IgD-negative memory B cell (primary cell): ENCODE results near the gene DSE. TPM values are rescaled to one million over a fixed set of nuclear protein-coding genes. Genes with fewer than 3 reads are reported as not detected.

Experiments
- H3K27ac Mint-ChIP-seq, 3 donors: one replicate each; pipeline ENCODE4 v1.8.0; 2020 to 2022; ENCODE audit warnings: mild to moderate bottlenecking in 3 of 3, mixed read lengths in 3 of 3, moderate library complexity in 1 of 3
- H3K27me3 Mint-ChIP-seq: one replicate; pipeline ENCODE4 v1.8.0; 2021; ENCODE audit warnings: mixed read lengths
- H3K36me3 Mint-ChIP-seq: one replicate; pipeline ENCODE4 v1.8.0; 2020; ENCODE audit warnings: mild to moderate bottlenecking, mixed read lengths
- H3K4me1 Mint-ChIP-seq, 3 donors: one replicate each; pipeline ENCODE4 v1.8.0; 2020 to 2022; ENCODE audit warnings: mixed read lengths in 3 of 3, mild to moderate bottlenecking in 1 of 3
- H3K4me3 Mint-ChIP-seq, 4 donors: one replicate each; pipeline ENCODE4 v1.8.0; 2020 to 2022; ENCODE audit warnings: mild to moderate bottlenecking in 4 of 4, mixed read lengths in 4 of 4, moderate library complexity in 3 of 4
- H3K9me3 Mint-ChIP-seq, 3 donors: one replicate each; pipeline ENCODE4 v1.8.0; 2020 to 2021; ENCODE audit warnings: mixed read lengths in 3 of 3, mild to moderate bottlenecking in 1 of 3
- polyA plus RNA-seq: library from polyadenylated mRNA; unstranded; fragments of 300-500 nt; fragmentation: Illumina TruSeq; gene quantifications from one replicate; pipeline ENCODE4 v1.2.3, GENCODE V29; 2021

Gene DSE
- polyA plus RNA-seq, 1 donor from 2014 or later = 23.6 TPM

DNA sequence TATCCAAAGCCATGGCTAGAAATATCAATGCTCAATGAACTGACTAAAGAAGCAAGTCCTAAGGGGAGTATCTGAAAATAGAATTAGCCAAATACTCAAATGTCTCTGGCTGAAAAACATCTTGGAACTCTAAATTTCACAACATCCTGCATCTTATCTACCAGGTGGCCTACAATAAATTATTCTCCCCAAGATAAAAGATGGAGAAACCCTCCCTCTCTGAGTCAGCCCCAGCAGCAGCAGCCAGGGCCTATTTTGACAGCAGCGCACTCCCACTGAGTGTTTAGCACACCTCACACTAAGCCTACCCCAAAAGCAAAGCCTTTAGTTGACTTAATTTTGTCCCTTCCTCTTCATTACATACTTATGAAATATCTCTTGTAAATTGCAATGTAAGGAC is 96.3 kb downstream of the DSE start:
- Mint-ChIP-seq H3K9me3 (no peaks in the 10 kb centered on the region), H3K4me1 (peaks cover 47 to 49% (median 49%) of the 10 kb centered on the region in 3 donors), H3K27ac (peak overlapping the region; percentile 74 to 94 (median 83)), H3K36me3 (no peaks in the 10 kb centered on the region), H3K27me3 (no peaks in the 10 kb centered on the region), H3K4me3 (peak overlapping the region in 3 of 4 donors; percentile 24 to 85 (median 55))

DNA sequence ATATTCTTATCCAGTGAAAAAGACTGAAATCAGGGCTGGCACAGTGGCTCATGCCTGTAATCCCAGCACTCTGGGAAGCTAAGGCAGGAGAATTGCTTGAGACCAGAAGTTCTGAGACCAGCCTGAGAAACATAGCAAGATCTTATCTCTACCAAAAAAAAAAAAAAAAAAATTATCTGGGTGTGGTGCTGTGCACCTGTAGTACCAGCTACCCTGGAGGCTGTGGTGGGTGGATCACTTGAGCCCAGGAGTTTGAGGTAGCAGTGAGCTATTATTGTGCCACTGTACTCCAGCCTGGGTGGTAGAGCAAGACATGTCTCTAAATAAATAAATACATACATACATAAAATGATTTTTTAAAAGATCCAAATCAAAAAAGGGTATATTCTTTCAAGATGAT is 96.8 kb downstream of the DSE start:
- no peaks in the 10 kb centered on the region for H3K27me3 Mint-ChIP-seq
- H3K36me3 Mint-ChIP-seq = no peaks in the 10 kb centered on the region
- peaks cover 46 to 50% (median 48%) of the 10 kb centered on the region in 3 donors for H3K4me1 Mint-ChIP-seq
- peak overlapping the region; percentile 74 to 94 (median 83) for H3K27ac Mint-ChIP-seq
- peak overlapping the region in 3 of 4 donors; percentile 24 to 85 (median 55) for H3K4me3 Mint-ChIP-seq
- no peaks in the 10 kb centered on the region for H3K9me3 Mint-ChIP-seq

DNA sequence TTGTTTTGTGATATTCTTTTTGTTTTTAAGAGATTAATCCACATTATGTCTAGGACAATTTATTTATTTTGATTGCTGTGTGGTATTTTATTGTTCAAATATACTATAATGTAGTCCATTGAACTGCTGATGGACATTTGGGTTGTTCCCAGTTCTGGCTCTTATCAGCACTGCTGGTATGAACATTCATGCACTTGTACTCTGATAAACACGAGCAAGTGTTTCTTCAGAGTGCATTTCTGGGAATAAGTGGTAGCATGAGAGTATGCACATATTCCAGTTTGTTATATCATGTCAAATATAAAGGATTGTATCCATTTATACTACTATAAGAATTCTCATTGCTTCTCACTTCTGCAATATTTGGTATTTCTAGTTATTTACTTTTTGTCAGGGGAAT is 97.5 kb downstream of the DSE start:
- H3K27me3 Mint-ChIP-seq = no peaks in the 10 kb centered on the region
- peak overlapping the region in 1 of 3 donors; percentile 45 for H3K27ac Mint-ChIP-seq

DNA sequence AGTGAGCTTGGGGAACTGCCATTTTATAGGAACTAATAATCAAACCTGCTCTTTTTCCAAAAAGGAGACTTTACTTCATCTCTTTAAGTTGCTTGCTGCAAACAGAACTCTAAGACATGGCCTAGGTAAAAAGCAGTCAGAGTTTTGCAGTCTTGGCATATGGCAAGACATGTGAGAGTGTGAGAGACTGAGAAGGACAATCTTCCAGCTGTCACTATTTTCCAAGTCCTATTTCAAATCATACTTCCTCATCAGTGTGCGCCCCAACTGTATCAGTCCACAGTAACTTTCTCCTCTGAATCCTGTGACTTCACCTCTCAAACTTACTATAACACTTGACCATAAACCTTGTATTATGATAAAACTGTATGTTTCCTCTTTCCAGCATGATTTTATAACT is 100.8 kb downstream of the DSE start:
- H3K27me3 Mint-ChIP-seq = no peaks in the 10 kb centered on the region
- H3K4me3 Mint-ChIP-seq = no peak overlapping the region
- no peaks in the 10 kb centered on the region for H3K36me3 Mint-ChIP-seq
- peaks cover 28 to 55% (median 38%) of the 10 kb centered on the region in 3 donors for H3K4me1 Mint-ChIP-seq
- no peak overlapping the region for H3K27ac Mint-ChIP-seq
- H3K9me3 Mint-ChIP-seq = no peaks in the 10 kb centered on the region

More for the DNA sequence above, 97.5 kb downstream of the DSE start:
- Mint-ChIP-seq H3K9me3 (no peaks in the 10 kb centered on the region), H3K4me3 (no peak overlapping the region), H3K4me1 (peaks cover 38 to 46% (median 41%) of the 10 kb centered on the region in 3 donors), H3K36me3 (no peaks in the 10 kb centered on the region)

DNA sequence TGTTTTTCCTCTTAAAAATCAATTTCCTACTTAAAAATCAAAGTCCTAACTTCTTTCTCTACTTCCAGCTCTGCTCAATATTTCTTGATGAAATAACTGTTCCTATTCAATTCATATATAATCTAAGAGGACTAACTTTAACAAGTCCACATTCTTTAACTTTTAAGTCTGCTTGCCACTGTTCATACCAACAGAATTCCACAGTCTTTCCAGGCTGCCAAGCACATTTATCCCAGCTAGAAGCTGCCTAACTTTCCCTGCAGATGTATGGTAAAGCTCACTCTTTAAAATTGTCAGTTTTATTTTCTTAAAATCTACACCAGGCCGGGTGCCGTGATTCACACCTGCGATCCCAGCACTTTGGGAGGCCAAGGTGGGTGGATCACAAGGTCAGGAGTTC is 102.0 kb downstream of the DSE start:
- no peak overlapping the region for H3K4me3 Mint-ChIP-seq
- peaks cover 3% of the 10 kb centered on the region for H3K36me3 Mint-ChIP-seq
- H3K27me3 Mint-ChIP-seq = no peaks in the 10 kb centered on the region
- no peaks in the 10 kb centered on the region for H3K9me3 Mint-ChIP-seq
- H3K27ac Mint-ChIP-seq = no peak overlapping the region
- peaks cover 21 to 49% (median 31%) of the 10 kb centered on the region in 3 donors for H3K4me1 Mint-ChIP-seq

DNA sequence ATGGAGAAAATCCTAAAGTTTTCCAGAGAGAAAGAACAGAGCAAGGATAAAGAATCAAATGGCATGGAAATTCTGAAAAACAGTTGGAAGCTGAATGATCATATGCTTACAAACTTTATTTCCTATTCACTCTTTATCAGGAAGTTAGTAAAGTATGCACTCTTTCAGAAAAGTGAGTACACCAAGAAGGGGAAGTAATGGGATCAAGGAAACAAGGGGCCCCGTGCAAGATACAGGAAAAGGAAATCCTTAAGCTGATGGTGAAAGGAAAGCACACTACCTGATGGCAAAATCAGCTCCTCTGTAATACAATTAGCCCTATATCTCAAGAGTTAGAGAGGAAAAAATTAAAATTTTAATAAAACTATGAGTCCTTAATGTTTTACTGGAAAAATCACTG is 104.4 kb downstream of the DSE start:
- peak overlapping the region; percentile 3 to 92 (median 83) for H3K27ac Mint-ChIP-seq
- peak overlapping the region; percentile 25 to 90 (median 82) for H3K4me3 Mint-ChIP-seq
- no peaks in the 10 kb centered on the region for H3K9me3 Mint-ChIP-seq
- peaks cover 20 to 41% (median 26%) of the 10 kb centered on the region in 3 donors for H3K4me1 Mint-ChIP-seq
- peaks cover 3% of the 10 kb centered on the region for H3K36me3 Mint-ChIP-seq
- no peaks in the 10 kb centered on the region for H3K27me3 Mint-ChIP-seq

DNA sequence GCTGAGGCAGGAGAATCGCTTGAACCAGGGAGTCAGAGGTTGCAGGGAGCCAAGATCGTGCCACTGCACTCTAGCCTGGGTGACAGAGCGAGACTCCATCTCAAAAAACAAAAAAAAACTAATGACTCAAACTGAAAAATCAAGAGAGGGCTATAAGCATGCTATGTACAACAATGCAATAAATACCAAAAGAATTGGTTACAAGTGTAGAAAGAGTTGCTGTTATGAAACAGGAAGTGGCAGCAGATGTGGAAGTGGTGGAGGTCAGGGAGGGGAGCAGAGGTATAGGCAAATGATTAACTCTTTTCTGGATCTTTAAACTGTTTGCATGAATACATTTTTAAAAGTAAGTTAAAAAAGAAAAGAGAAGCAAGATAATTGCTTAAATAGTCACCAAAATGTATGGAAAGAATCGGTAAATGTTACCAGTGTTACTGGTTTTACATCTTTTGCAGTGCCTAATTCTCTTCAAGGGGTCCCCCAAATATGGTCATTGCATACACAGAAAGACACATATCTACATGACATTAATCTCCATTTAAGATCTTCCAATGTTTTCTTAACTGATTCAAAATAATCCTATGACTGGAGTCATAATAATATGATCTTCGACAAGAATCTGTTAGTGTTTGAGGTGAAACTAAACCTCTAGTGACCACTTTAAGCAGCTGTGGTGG is 105.4 kb downstream of the DSE start:
- H3K4me3 Mint-ChIP-seq = peak overlapping the region; percentile 25 to 90 (median 82)
- no peaks in the 10 kb centered on the region for H3K27me3 Mint-ChIP-seq
- H3K27ac Mint-ChIP-seq = peak overlapping the region; percentile 3 to 92 (median 83)
- no peaks in the 10 kb centered on the region for H3K9me3 Mint-ChIP-seq
- H3K36me3 Mint-ChIP-seq = peaks cover 3% of the 10 kb centered on the region
- H3K4me1 Mint-ChIP-seq = peaks cover 20 to 39% (median 26%) of the 10 kb centered on the region in 3 donors

DNA sequence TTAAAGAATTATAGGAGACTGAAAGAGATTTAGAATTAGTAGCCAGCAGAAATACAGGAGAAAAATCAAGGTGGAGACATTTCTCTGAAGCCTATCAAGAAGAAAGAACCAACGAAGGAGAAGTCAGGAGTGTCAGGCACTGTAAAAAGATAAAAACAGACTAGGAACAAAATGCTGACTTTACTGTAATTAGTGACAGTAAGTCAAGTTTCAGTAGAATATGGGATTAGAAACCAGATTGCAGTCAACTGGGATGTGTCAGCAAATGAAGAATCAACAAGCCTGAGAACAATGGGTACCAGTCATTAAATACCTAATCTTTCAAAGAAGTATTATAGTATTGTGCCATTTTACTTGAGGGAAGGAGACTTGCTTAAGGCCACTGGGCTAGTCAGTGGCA is 112.0 kb downstream of the DSE start:
- Mint-ChIP-seq H3K36me3 (peaks cover 3% of the 10 kb centered on the region), H3K9me3 (no peaks in the 10 kb centered on the region), H3K4me1 (peaks cover 0 to 2% (median 0%) of the 10 kb centered on the region in 3 donors), H3K4me3 (no peak overlapping the region), H3K27ac (no peak overlapping the region), H3K27me3 (peaks cover 8% of the 10 kb centered on the region)

DNA sequence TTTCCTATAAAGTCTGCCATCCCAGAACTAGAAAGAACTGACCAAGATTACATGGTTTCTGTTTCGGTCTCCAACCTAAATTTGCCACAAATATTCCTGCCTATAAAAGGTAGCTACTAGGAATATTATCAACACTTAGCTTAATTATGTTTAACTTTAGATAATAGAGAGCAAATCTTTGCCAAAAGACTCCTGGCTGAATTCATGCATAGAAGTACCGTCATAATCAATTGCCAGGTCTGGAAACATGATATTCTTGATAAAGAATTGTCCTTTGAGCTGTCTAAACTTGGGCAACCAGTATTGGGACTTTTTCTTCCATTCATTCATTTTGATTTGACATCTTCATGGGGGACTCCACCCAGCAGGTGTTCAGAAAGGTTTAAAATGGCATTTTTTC is 112.9 kb downstream of the DSE start:
- no peak overlapping the region for H3K27ac Mint-ChIP-seq
- H3K4me3 Mint-ChIP-seq = no peak overlapping the region
- peaks cover 0 to 2% (median 0%) of the 10 kb centered on the region in 3 donors for H3K4me1 Mint-ChIP-seq
- H3K36me3 Mint-ChIP-seq = peaks cover 7% of the 10 kb centered on the region
- H3K9me3 Mint-ChIP-seq = no peaks in the 10 kb centered on the region
- H3K27me3 Mint-ChIP-seq = peaks cover 8% of the 10 kb centered on the region

DNA sequence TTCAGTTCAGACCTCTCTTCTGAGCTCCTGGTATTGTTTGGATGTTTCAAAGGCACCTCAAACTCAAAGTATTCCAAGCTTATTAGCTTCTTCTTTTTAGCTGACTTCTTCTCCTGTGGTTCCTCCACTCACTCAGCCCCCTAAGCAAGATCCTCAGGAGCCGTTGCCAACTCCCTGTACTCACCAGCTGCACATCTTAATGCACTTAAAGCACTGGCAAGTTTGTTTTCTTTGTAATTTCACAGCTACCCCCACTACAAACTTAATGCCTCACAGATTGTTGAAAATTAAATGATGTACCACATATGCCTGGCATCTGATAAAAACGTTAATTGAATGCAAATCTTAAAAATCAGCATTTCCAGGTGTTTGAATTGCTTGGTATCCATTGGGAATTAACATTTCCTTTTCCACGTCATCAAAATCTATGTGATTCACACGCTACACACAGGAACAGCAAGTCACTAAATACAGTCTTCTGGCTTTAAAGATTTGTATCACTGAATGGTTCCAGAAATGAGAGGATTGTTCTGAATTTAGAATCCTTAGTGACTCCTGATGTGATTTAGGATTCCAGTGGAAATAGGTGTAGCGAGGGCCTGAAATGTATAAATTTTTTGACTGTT is 114.9 kb downstream of the DSE start:
- H3K27me3 Mint-ChIP-seq = peaks cover 11% of the 10 kb centered on the region
- peaks cover 0 to 6% (median 0%) of the 10 kb centered on the region in 3 donors for H3K9me3 Mint-ChIP-seq
- peaks cover 0 to 2% (median 1%) of the 10 kb centered on the region in 3 donors for H3K4me1 Mint-ChIP-seq
- H3K27ac Mint-ChIP-seq = no peak overlapping the region
- peaks cover 8% of the 10 kb centered on the region for H3K36me3 Mint-ChIP-seq
- no peak overlapping the region for H3K4me3 Mint-ChIP-seq

DNA sequence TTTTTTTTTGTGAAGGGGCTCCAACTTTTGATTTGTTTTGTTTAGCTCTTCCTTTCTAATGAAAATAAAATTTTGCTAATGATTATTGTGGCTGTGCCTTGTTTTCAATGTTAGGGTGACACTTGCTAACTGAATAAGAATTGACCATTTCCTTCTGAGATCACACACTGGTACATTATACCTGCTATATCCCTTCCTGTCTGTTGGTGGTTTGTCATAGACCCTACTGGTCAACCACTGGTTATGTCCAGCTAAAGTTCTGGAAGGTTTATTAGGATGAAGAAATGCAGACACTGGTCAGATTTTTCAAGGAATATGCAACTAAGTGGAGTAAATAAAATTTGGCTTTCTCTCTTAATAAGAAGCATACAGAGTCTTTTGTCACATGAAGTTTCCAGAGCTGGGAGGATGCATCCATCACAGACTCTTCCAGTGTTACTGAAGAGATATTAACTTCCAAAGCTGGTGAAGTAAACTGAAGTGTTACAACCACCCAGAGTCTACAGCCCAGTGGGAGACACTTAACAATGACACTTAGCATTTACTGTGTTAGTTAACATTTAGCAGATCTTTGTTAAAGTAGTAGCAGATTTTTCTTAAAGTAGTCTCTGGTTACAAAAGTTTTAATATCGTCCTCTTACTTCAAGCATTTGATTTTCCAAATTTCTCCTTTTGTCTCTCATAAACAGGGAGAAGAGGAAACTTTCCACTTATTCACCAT is 121.0 kb downstream of the DSE start:
- no peak overlapping the region for H3K27ac Mint-ChIP-seq
- H3K27me3 Mint-ChIP-seq = peaks cover 6% of the 10 kb centered on the region
- peaks cover 8% of the 10 kb centered on the region for H3K36me3 Mint-ChIP-seq
- H3K4me3 Mint-ChIP-seq = no peak overlapping the region
- peaks cover 0 to 6% (median 5%) of the 10 kb centered on the region in 3 donors for H3K9me3 Mint-ChIP-seq
- peaks cover 0 to 1% (median 0%) of the 10 kb centered on the region in 3 donors for H3K4me1 Mint-ChIP-seq

DNA sequence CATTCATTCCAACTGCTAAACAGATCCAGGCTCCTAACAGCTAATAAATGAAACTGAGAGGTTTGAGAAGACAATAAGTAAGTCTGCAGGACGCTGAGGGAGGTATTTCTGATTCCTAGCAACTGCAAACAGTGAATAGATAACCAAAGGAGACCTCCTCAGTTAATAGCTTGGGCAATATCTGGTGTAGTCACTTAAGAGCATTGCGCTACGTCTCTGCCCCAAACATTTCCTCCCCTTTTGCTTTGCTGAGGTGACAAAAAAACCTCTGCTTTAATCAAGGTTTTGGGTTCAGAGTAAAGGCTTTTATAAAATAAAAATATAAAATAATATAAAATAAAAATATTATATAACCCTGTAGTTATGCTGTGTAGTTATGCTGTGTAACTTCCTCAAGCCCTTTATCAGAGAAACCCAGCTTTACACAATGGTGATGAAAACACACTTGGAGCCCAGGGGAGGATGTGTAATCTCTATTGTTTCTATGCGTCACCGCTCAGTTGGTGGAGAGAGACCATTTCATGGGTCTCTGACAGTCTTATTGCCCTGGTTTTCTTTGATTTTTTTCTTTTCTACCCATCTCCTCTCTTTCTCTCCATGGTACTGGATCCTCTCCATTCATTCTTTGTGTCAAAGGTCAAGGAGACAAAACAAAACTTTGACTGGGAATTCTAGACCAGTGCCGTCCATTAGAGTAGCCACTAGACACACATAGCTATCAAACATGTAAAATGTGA is 121.8 kb downstream of the DSE start:
- Mint-ChIP-seq H3K9me3 (peaks cover 0 to 6% (median 5%) of the 10 kb centered on the region in 3 donors), H3K27me3 (peaks cover 6% of the 10 kb centered on the region), H3K27ac (no peak overlapping the region), H3K4me1 (peaks cover 0 to 1% (median 0%) of the 10 kb centered on the region in 3 donors), H3K4me3 (no peak overlapping the region), H3K36me3 (peaks cover 8% of the 10 kb centered on the region)
